GM12891 (cell line): ENCODE measurements around the gene LRP1B.
A peak's percentile ranks its signal among the peaks of the same experiment; 100 is the strongest.

Source experiments
- DNase-seq: peaks from one replicate; pipeline ENCODE4 v3.0.0; 2011; ENCODE audit warnings: low spot score; ENCODE audit not compliant: insufficient read length
- FAIRE-seq: peaks from 2 replicates; lab custom pipeline; 2011; peaks lifted over from hg19 to GRCh38; lab: Jason Lieb, UNC
- PAX5 ChIP-seq: IDR thresholded peaks from 2 replicates; pipeline ENCODE4 v1.6.1; 2011; ENCODE audit warnings: low read length, moderate library complexity, mild to moderate bottlenecking; ENCODE audit not compliant: insufficient read depth, severe bottlenecking
- POLR2A ChIP-seq: IDR thresholded peaks from 2 replicates; pipeline ENCODE4 v1.6.1; 2011; ENCODE audit warnings: low read depth, low read length, control low read depth
- POLR2AphosphoS5 ChIP-seq: IDR thresholded peaks from 2 replicates; pipeline ENCODE4 v1.6.1; 2011; ENCODE audit warnings: low read depth, low read length, control low read depth
- POU2F2 ChIP-seq: IDR thresholded peaks from 2 replicates; pipeline ENCODE4 v1.6.1; 2011; ENCODE audit warnings: low read depth, mild to moderate bottlenecking, control low read depth, low read length, moderate library complexity
- SPI1 ChIP-seq: IDR thresholded peaks from 2 replicates; pipeline ENCODE4 v1.6.1; 2011; ENCODE audit warnings: low read depth, low read length, control low read depth
- TAF1 ChIP-seq: IDR thresholded peaks from 2 replicates; pipeline ENCODE4 v1.6.1; 2011; ENCODE audit warnings: low read depth, low read length, control low read depth

Gene LRP1B

GRCh38 chr2:141301551-141301950 lies 829.3 kb downstream of the LRP1B start:
- DNase-seq, result no peak
- FAIRE-seq, result no peak
- no peak for TF ChIP-seq PAX5
- TF ChIP-seq POU2F2, result no peak
- no peak for TF ChIP-seq TAF1
- TF ChIP-seq POLR2AphosphoS5, result no peak
- no peak for TF ChIP-seq POLR2A
- TF ChIP-seq SPI1, result no peak

- no peak for FAIRE-seq
- DNase-seq, result no peak
- TF ChIP-seq POU2F2 (no peak), PAX5 (no peak), POLR2AphosphoS5 (no peak), SPI1 (no peak), POLR2A (no peak), TAF1 (no peak)
These were observed 850.8 kb downstream of the LRP1B start for GRCh38 chr2:141280037-141280436.

GRCh38 chr2:141271346-141271745 lies 859.5 kb downstream of the LRP1B start:
- no peak for TF ChIP-seq POLR2AphosphoS5
- no peak for DNase-seq
- FAIRE-seq, result no peak

- FAIRE-seq, result no peak
- no peak for DNase-seq
- TF ChIP-seq TAF1 (no peak), POLR2A (no peak), POU2F2 (no peak), PAX5 (no peak), SPI1 (no peak), POLR2AphosphoS5 (no peak)
These were observed 866.0 kb downstream of the LRP1B start for GRCh38 chr2:141264848-141265247.

- no peak for TF ChIP-seq TAF1
- DNase-seq (no peak), FAIRE-seq (no peak)
These were observed 869.9 kb downstream of the LRP1B start for GRCh38 chr2:141260911-141261310.

- FAIRE-seq (no peak), DNase-seq (no peak)
- TF ChIP-seq POLR2A (no peak), TAF1 (no peak), PAX5 (no peak), POLR2AphosphoS5 (no peak), SPI1 (no peak), POU2F2 (no peak)
These were observed 871.1 kb downstream of the LRP1B start for GRCh38 chr2:141259683-141260082.

GRCh38 chr2:141242008-141242407 lies 888.8 kb downstream of the LRP1B start:
- DNase-seq (no peak), FAIRE-seq (no peak)
- TF ChIP-seq POU2F2 (no peak), PAX5 (no peak), POLR2AphosphoS5 (no peak), TAF1 (no peak), SPI1 (no peak), POLR2A (no peak)

GRCh38 chr2:141226560-141226959 lies 904.3 kb downstream of the LRP1B start:
- FAIRE-seq, result no peak
- no peak for TF ChIP-seq PAX5
- no peak for TF ChIP-seq POU2F2
- no peak for TF ChIP-seq POLR2A
- no peak for TF ChIP-seq TAF1
- TF ChIP-seq POLR2AphosphoS5, result no peak
- no peak for TF ChIP-seq SPI1
- no peak for DNase-seq

GRCh38 chr2:141207036-141207385 lies 923.8 kb downstream of the LRP1B start:
- FAIRE-seq, result no peak
- DNase-seq, result no peak
- TF ChIP-seq POU2F2 (no peak), TAF1 (no peak), POLR2AphosphoS5 (no peak), PAX5 (no peak), POLR2A (no peak), SPI1 (peak; percentile 44; the same call in 1 of the 2 replicates)

GRCh38 chr2:141201016-141201565 lies 929.7 kb downstream of the LRP1B start:
- FAIRE-seq, result no peak
- TF ChIP-seq TAF1, result no peak
- TF ChIP-seq POU2F2, result no peak
- no peak for TF ChIP-seq POLR2A
- no peak for TF ChIP-seq SPI1
- no peak for TF ChIP-seq PAX5
- no peak for TF ChIP-seq POLR2AphosphoS5
- no peak for DNase-seq

GRCh38 chr2:141200191-141200590 lies 930.6 kb downstream of the LRP1B start:
- FAIRE-seq (no peak), DNase-seq (no peak)
- TF ChIP-seq POLR2AphosphoS5 (no peak), TAF1 (no peak), POU2F2 (no peak), POLR2A (no peak)

GRCh38 chr2:141199711-141200110 lies 931.1 kb downstream of the LRP1B start:
- DNase-seq (no peak), FAIRE-seq (no peak)
- no peak for TF ChIP-seq TAF1
